NOMO-1 (cell line): ENCODE data around the gene NCAPH2.

Experiments used
- DNase-seq, 2 experiments: peaks; one replicate each; lab custom pipeline; 2025; ENCODE audit not compliant: unreplicated experiment in 2 of 2; lab: John Stamatoyannopoulos, UW

The NCAPH2 gene

DNA sequence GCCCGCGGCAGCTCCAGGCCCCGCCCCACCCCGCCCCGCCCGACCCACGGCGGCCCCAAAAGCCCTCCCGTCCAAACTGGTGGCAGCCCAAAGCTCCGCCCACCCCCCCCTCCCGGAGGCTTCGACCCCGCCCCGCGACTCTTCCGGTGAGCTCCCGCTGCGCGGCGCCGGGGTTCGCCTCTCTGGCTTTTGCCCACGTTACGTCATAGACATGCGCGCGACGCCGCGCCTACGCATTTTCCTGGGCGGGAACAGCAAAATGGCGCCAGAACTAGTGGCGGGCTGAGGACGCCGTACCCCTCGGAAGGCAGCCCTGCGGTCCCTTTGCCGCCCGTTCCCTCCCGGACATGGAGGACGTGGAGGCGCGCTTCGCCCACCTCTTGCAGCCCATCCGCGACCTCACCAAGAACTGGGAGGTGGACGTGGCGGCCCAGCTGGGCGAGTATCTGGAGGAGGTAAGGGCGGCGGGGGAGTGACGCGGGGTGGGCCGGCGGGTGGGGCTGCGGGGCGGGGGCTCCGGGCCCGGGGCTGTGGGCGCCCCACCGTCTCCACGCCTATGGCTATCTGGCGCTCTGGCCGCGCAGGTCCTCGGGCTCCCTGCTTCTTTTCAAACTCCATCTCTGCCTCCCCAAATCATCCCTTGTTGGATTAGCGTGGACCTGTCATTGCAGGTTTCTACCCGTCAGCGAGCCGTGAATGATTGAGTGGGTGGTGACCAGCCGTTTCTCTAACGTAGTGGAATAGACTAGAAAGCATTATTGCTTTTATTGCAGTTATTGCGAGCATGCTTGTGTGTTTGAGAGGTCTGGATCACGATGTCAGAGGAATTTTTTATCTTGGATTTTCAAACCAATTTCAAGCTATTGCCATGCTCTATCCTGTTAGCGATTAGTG, at the start of gene NCAPH2:
NCAPH2 (plus strand) TSS at position 234 of the 894 bp plus-strand sequence; CDS start at position 348, 114 bp downstream.
- DNase-seq, result peak; percentile 90 to 95

DNA sequence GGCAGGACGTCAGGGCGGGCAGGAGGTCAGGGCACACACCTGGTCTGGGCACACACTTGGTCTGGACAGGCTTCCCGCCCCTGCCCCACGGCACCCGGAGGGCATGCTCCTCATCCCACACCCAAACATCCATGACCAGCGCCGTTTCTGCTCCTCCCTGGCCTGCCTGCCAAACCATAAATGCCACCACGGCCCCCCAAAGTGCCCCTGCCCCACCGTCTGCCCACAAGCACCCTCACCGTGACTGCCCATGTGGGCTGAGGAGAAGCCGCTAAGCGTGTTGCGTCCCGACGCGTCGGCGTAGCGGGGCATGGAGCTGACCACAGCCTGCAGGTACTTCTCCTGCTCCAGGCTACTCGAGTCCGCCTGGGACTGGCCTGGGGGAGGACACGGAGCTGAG, 49.0 kb upstream of the NCAPH2 start:
- DNase-seq, result no peak

DNA sequence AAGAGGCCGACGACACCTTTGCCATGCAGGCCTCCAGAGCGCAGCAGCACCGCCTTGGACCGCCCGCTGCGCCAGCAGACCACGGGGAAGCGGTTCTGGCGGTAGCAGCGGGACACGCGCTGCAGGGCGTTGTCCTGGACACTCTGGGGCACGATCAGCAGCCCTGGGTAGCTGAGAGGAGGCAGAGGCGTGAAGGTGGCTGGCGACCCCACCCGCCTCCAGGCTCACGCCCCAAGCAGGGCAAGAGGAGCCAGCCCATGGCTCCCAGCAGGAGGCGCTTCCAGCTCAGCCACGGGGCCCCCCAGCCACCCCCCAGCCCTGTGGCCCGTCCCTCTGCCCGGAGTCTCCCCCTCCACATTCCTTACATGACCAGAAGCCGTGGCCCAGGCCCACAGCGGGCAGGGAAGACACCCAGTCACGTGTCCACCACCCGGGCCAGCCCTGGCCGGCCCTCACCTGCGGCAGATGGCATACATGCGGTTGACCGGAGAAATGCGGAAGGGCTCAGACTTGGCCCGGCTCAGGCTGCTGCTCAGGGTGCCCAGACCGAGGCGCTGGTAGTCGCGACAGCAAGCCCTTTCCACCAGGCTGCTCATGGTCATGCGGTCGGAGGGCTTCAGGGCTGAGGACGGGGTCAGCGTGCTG, 48.4 kb upstream of the NCAPH2 start:
- no peak for DNase-seq

DNA sequence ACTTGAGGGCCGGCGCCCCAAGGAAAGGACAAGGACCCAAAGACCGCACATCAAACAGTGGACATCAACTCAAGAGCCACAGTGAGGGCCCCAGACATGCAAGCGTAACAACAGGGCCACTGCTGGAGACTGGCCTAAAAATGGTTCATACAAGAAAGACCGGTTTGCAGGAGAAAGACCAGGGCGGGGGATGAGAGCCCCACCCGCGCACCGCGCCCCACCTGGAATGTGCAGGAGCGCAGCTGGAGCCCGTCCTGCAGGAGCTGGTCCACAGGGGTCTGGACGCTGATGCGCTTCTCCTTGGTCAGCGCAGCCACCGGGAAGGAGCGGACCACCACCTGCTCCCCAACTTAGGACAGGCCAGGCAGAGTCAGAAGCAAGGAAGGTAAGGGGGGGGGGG, 47.1 kb upstream of the NCAPH2 start:
- DNase-seq, result no peak

DNA sequence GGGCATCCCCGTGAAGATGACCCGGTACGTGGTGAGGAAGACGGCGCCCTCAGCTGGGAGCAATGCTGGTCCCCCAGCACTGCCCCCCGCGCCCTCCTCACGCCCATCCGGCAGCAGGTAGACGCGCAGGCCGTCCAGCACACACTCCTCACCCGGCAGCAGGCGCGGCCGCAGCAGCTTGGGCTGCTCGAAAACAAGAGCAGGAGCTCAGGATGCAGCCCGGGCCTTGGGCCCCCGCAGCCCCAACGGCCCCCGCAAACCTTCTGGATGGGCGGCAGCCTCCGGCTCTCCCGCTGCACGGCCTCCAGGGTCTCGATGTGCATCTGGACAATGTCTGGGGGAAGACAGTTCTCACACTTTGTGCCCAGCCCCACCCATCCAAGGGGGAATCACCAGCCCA, 46.5 kb upstream of the NCAPH2 start:
- DNase-seq, result no peak

DNA sequence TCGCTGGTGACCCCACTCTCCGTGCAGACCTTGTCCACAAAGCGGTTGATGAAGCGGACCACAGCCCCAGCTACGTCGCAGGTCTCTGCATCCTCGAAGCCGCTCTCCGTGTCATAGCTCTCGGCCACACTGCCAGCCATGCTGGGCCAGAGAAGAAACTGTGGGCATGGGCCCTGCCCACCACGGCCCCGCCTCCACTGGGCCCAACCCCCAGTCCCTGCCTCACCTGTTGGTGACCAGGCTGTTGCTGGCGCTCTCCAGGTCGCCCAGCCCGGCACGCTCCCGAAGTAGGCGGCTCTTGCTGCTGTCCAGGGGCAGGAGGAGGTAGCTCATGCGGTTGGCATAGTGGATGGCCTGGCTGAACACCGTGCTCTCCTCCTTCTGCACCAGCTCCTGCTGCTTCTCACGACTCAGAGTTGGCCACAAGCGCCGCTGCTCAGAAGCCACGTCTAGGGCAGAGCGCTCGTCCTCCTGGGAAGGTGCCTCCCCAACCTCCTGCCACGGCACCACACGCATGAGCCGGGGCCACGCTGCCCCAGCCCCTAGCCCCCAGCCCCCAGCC, 46.0 kb upstream of the NCAPH2 start:
- DNase-seq, result no peak

DNA sequence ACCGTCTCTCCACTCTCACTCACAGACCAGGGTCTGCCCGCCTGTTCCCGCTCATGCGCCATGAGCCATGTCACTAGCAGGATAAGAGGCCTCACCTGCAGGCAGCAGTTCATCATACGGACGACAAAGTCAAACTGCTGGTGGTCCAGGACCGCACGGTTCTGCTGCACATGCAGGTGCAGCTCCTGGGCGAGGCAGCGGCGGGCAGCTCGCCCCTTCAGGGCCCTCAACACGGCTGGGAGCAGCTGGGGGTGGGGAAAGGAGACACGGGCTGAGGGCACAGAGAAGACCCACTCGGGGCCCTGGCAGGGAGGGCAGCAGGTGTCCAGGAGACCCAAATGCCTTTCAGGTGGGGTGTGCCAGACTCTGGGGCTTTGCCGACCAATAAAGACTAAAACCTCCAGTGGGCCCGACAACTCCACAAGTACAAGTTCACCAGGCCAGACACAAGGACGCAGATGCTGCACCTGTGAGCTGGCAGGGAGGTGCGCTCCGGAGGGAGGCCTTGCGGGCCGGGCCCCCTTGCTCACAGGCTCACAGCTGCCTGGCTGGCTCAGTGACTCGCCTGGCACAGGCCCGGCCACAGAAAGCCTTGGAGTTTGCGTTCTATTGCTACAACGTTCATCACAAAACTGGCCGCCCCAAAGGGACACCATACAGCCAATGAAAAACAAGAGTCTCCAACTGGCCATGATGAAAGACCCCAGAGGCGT, 44.7 kb upstream of the NCAPH2 start:
- no peak for DNase-seq

DNA sequence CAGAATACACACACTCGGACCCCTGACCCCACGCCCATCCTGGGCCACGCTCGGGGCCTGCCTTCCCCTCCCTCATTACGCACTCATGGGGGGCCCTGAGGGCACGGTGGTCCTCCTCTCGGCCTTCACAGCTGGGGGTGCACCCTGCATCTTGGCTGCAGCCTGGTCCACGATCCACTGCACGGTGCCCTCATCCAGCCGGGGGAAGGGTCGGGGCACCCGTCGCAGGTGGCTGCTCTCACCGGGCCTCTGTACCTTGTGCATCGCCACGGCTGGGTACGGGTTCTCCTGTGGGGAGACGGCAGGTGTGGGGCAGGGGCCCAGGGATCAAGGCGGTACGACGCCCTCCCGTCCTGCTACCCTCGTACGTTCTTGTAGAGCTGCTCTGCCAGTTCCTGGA, 43.6 kb upstream of the NCAPH2 start:
- DNase-seq, result no peak

DNA sequence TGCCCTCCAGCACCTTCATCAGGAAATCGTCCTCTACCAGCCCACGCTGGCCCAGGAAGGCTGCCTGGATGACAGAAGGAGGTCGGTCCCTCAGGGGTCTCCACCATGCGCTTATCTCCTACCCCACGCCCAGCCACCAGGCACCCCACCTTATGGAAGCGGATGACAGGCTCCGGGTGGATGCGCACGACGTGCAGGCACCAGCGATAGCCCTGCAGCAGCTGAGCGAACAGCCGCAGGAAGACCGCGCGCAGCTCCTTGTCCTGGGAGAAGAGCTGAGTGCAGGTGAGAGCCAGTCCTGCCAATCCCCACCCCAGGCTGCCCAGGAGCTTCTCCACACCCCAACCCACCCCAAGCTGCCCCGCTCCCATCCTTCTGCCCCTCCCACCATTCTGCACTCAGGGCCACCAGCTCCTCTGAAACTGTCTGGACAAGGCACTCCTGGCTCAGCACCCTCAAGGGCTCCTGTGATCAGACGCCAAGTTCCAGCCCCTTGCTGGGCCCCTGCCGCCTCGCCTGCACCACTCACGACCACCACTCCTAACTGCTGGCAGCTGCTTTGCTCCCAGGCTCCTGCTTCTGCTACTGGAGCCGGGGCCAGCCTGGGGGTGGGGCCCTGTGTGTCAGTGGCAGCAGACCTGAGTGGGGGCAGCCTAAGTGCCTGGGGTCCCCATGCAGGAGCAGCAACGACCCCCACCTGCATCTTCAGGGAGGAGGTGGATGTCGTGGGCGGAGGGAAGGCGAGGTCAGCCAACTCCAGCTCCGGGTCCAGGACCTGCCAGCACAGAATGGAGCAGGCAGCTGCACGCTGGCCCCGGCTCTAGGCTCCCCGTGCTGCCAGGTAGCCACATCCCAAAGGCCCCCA, 42.7 kb upstream of the NCAPH2 start:
- no peak for DNase-seq

DNA sequence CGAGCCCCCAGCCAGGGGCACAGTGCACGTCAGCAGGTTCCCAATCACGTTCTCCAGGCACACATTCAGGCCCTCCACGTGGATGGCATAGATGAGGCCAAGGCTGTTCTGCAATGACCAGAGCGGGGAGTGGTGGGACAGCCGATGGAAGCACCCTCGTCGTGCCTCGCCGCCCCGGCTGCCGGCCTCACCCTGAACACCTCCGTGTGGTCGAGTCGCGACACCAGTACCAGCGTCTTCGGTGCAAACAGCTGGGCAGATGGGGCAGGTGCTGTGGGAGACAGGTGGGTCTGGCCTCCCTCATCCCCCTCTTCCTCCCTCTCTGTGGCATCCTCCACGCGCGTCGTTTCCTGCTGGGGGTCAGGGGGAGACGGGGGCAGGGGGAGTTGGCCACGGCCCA, 40.7 kb upstream of the NCAPH2 start:
- DNase-seq, result no peak

DNA sequence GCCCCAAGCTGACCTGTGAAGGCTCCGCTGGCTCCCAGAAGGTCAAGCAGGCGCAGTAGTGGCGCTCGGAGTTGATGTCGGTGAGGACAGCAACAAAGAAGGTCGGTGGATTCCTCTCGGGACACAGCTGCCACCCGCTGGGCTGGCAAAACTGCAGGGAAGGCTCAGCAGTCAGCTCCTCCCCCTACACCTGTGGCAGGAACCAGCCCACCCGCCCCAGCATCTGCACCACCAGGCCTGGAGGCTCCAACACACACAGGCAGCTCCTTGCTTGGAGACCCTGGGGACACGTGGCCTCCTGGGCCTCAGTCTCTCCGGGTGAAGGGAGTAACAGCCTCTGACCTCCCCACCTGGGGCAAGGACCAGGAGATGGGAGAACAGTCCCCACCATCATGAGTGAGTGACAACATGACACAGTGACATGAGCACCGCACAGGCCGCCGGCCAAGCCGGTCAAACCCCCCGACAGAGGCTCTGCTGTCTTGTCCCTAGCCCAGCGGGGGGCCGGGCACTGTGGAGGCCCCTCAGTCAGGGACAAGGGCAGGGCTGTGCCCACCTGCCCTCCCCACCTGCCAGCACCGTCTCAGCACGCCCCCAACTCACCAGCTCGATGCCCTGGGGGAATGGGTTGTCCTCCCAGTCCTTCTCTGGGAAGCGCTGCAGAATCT, 40.1 kb upstream of the NCAPH2 start:
- no peak for DNase-seq

DNA sequence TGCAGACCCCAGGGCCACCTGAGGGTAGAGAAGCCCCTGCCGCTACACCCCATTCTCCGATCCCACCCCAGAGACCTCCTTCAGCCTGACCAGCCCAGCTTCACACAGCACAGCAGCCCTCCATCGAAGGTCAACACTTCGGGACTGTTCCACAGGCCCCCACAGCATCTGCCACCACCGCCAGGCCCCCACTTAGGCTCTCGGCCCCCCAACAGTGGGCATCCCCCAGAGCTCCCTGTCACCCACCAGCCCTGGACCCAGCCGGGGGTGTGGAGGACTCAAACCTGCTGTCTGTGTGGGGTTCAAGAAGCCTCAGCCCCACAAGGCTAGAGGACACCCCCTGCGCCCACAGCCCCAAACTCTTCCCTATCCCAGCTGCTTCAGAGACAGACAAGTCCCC, 39.4 kb upstream of the NCAPH2 start:
- DNase-seq, result no peak

DNA sequence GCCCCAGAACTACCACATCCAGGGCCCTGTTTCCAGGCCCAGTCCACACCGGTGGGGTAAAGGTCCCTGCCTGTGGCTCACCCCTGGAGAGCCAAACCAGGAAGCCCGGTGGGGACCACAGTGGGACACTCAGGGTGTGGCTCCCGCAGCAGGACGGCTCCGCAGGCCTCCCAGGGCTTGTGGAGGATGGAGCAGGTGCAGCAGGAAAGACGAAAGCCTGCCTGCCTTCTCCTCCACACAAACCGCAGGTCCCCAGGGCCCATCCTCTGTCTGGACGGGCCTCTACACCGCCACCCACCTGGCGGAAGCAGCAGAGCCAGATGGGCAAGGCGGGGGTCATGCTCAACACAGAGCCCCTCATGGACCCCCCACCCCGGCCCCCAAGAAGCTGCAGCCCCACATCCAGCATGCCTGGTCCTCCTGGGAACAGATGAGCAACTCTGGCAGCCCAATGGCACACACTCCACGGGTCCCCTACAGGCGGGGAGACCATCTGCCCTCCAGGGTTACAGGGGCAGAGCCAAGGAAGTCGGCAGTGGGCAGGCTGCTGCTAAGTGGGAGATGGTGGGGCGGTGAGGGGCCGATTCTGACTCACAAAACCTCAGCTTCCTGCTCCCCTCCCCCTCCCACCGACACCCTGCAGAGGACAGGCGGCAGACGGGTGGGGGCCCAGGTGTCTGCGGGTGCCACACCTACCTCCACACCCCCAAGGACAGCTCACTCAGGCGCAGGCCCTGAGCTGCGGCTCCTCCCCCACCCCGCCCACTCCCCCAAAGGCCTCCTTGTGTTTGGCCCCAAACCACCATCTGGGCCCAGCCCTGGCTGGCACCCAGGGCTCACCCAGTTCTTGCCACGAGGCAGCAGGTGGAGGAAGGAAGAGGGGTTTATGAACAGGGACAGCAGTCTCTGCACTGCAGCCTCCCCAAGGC, 38.4 kb upstream of the NCAPH2 start:
- DNase-seq, result peak; percentile 72 to 93

DNA sequence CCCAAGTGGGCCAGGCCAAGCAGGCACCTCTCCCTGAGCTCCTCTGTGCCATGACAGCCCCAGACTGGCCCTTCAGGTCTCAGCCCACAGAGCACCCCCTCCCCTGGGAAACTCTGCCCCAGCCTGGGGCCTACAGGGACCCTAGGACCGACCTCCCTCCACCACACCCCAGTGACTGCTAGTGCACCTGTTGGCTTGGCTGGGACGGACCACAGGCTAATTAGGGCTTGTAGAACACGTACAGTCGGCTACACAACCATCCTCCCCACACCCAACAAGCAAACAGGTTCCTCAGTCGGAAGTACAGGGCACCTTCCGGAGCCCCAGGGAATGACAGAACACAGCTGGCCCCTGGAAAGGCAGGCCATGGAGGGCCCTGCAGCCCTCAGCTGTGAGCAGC, 37.5 kb upstream of the NCAPH2 start:
- DNase-seq, result no peak

DNA sequence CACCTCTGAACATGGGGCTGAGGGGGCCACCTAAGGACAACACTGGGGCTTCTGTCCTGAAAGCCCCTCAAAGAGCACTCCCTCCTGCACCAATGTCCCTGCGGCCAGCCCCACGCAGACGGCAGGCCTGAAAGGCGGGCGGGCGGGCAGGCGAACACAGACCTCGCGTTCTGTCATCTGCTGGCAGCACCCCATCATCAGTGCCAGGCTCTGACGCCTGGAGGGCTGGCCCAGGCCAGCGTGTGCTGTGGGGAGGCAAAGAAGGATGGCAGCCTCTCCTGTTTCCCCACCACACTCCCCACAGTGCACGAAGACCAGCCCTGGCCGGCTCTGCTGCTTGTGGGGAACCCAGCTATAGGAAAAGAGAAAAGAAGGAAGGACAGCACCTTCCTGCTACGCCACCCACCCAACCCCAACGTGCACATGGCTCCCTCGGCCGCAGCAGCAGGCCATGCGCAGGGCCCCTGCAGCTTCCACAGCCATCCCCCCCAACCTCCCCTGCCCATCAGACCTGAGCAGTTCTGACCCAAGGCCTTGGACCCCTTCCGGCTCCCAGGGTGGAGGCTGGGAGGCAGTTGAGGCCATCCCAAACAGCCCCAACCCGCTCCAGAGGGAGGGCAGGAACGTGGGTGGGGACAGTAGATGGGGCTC, 36.7 kb upstream of the NCAPH2 start:
- no peak for DNase-seq

DNA sequence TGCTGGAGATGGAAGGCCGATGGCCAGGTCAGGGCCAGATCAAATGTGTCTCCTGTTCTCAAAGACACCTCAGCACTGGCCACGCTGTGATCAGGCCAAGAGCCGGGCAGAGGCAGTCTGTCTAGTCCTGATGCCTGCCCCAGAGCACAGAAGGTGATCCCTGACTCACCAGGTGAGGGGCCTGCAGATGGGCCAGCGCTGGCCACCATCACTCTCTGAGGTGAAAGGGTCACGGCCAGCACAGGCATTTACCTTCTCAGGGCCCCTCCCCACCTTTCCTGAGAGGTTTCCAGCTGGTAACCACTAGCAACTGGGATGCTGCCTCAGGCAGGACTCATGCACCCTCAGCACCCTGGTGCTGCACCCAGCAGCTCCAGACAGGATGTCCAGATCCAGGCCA, 36.1 kb upstream of the NCAPH2 start:
- DNase-seq, result no peak

DNA sequence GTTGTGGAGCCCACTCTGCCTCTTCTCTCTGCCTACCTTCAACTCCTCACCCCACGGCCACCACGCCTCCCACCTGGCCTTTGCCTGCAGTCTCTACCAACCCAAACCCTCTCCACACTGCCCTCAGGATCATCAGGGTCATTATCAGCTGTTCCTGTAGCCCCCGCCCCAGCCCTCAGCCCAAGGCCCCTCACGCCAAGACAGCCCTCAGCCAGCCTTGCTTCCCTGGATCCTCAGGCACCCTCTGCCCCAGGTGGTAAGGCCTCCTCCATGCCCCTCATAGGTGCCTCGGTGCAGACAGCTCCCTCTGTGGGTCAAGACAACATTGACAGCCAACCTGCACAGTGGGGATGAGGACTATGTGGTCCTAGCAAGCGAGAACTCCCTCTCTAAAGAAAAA, 34.9 kb upstream of the NCAPH2 start:
- no peak for DNase-seq
